ENCODE data around the gene RGS3. TPM values are rescaled to one million over a fixed set of nuclear protein-coding genes. Genes with fewer than 3 reads are reported as not detected.
A peak's percentile ranks its signal among the peaks of the same experiment; 100 is the strongest.

RGS3 gene
- total RNA-seq, 1 donor from 2014 or later: 15.0 TPM

DNA sequence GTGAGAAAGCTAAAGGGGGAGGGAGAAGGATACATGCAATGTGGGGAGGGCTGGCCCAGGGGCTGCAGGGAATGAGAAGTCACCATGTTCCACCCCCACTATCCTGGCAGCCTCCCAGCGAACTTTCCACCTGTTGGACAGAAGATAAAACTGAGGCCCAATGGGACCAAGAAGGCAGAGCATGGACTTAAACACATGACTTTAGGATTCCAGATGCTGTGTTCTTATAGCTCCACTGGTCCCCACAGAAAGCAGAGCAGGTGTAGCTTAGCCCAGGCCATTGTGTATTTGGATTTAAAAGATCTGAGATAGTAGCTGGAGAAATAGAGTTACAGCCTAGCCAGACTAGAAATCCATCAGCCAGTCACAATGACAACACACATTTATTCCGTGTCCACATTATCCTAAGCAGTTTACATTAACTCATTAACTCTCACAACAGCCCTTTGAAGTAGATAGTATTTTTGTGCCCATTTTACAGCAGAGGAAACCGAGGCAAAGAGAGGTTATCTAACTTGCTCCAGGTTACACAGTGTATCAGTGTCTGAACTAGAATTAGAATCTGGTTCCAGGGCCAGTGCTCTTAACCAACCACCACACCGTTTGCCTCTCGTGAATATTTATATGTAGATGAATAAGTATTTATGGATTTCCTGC, 121.0 kb downstream of the RGS3 start:
- H3K27ac Mint-ChIP-seq: no peak overlapping the region
- H3K9me3 Mint-ChIP-seq: no peaks in the 10 kb centered on the region
- intact Hi-C loops (cut with micrococcal nuclease): no loop called here
- ChIA-PET CTCF (interaction anchor here (0.7 to 10.9 kb wide), 2 partner anchors 73 to 135 kb away, joined by 3 to 321 read pairs; no protein-coding TSS in a partner anchor), POLR2A (no interaction called here)
- TF ChIP-seq, protein P1, sequence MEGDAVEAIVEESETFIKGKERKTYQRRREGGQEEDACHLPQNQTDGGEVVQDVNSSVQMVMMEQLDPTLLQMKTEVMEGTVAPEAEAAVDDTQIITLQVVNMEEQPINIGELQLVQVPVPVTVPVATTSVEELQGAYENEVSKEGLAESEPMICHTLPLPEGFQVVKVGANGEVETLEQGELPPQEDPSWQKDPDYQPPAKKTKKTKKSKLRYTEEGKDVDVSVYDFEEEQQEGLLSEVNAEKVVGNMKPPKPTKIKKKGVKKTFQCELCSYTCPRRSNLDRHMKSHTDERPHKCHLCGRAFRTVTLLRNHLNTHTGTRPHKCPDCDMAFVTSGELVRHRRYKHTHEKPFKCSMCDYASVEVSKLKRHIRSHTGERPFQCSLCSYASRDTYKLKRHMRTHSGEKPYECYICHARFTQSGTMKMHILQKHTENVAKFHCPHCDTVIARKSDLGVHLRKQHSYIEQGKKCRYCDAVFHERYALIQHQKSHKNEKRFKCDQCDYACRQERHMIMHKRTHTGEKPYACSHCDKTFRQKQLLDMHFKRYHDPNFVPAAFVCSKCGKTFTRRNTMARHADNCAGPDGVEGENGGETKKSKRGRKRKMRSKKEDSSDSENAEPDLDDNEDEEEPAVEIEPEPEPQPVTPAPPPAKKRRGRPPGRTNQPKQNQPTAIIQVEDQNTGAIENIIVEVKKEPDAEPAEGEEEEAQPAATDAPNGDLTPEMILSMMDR (IDR thresholded peaks at IDR 0.05): no peak
- H3K4me3 Mint-ChIP-seq: no peak overlapping the region
- peaks cover 45% of the 10 kb centered on the region for H3K36me3 Mint-ChIP-seq (ENCODE audit: low read depth)
- no peak for DNase-seq
- peaks cover 40% of the 10 kb centered on the region for H3K4me1 Mint-ChIP-seq
- H3K27me3 Mint-ChIP-seq: no peaks in the 10 kb centered on the region
- ATAC-seq (ENCODE audit: low read depth): no peak

DNA sequence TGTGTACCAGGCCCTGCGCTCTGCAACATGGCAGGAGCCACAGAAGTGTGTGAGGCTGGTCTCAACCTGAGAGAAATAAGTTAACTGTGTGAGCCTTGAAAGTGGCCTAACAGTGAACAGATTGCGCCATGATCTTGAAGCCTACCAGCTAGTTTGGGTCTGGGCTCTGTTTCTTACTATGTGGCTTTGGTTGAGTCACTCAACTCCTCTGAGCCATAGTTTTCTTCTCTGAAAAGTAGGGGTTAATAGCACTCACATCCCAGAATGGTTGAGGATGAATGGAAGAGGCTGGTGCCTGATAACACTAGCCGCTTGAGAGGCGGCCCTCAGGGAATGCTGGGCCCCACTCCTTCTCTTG, 121.5 kb downstream of the RGS3 start:
- CTCF ChIA-PET: interaction anchor here (0.7 to 10.9 kb wide), 3 partner anchors 72 to 139 kb away, joined by 3 to 321 read pairs (median 75); no protein-coding TSS in a partner anchor
- no peak for ATAC-seq (ENCODE audit: low read depth)
- POLR2A ChIA-PET: no interaction called here
- Mint-ChIP-seq H3K36me3 (ENCODE audit: low read depth) (peaks cover 45% of the 10 kb centered on the region), H3K27ac (no peak overlapping the region), H3K27me3 (no peaks in the 10 kb centered on the region), H3K4me3 (no peak overlapping the region), H3K4me1 (peaks cover 35% of the 10 kb centered on the region), H3K9me3 (no peaks in the 10 kb centered on the region)
- DNase-seq: no peak
- TF ChIP-seq, protein P1 (IDR thresholded peaks at IDR 0.05): no peak
- intact Hi-C loops (cut with micrococcal nuclease): no loop called here

DNA sequence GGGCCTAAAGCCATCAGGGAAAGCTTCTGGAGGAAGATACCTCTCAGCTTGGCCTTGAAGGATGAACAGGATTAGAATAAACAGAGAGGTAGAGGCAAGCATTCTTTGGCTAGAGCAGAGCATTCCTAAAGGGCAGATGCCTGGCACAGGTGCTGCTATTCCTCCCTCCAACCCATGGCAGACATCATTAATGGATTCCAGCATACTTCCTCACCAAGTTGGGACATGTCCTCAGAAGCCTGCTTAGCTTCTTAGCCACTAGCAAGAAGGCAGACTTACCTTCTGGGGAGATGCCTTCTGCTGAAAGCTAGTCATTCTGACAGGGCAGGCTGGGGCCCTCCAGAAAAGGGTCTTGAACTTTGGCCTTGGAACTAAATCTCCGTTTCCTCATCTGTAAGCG, 122.0 kb downstream of the RGS3 start:
- DNase-seq (no peak), ATAC-seq (ENCODE audit: low read depth) (no peak)
- H3K27ac Mint-ChIP-seq: no peak overlapping the region
- ChIA-PET POLR2A (no interaction called here), CTCF (interaction anchor here (6.1 to 10.9 kb wide), 2 partner anchors 72 to 139 kb away, joined by 75 to 321 read pairs; no protein-coding TSS in a partner anchor)
- peaks cover 45% of the 10 kb centered on the region for H3K36me3 Mint-ChIP-seq (ENCODE audit: low read depth)
- intact Hi-C loops (cut with micrococcal nuclease): no loop called here
- peaks cover 30% of the 10 kb centered on the region for H3K4me1 Mint-ChIP-seq
- TF ChIP-seq, protein P1 (IDR thresholded peaks at IDR 0.05): no peak
- H3K4me3 Mint-ChIP-seq: no peak overlapping the region
- no peaks in the 10 kb centered on the region for H3K9me3 Mint-ChIP-seq
- H3K27me3 Mint-ChIP-seq: no peaks in the 10 kb centered on the region

DNA sequence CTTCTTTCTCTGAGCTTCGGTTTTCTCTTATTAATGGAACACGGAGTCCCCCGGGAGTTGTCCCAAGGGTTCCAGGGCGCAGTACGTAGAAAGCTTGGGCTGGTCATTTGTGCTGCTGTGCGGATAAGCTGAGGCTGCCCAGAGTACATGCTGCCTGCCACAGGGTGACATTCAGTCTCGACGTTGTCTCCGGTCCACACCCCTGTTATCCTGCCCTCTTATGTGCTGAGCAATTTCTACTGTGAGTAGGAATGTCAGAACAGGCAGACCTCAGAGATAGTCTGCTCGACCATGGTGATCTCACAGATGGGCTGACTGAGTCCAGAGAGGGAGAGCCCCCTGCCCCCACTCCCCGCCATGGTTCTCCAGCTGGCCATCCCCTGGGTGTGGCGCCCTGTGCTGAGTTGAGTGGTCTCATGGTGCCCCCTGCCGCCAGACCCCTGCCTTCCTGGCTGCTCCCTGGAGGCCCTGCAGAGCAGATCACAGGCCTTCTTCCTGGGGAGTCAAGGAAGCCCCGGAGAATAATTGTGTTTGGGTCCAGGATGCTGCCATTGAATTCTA, 124.0 kb downstream of the RGS3 start:
- no peak overlapping the region for H3K27ac Mint-ChIP-seq
- TF ChIP-seq, protein P1 (IDR thresholded peaks at IDR 0.05): no peak
- H3K9me3 Mint-ChIP-seq: no peaks in the 10 kb centered on the region
- peaks cover 13% of the 10 kb centered on the region for H3K4me1 Mint-ChIP-seq
- intact Hi-C loops (cut with micrococcal nuclease): no loop called here
- no peaks in the 10 kb centered on the region for H3K27me3 Mint-ChIP-seq
- ATAC-seq (ENCODE audit: low read depth) (peak; percentile 51), DNase-seq (no peak)
- ChIA-PET POLR2A (no interaction called here), CTCF (interaction anchor here (0.9 to 10.9 kb wide), 4 partner anchors 70 to 313 kb away, joined by 3 to 321 read pairs (median 44); partner anchors contain the start of genes ALAD, CDC26 and PRPF4)
- H3K4me3 Mint-ChIP-seq: no peak overlapping the region
- H3K36me3 Mint-ChIP-seq (ENCODE audit: low read depth): peaks cover 46% of the 10 kb centered on the region

DNA sequence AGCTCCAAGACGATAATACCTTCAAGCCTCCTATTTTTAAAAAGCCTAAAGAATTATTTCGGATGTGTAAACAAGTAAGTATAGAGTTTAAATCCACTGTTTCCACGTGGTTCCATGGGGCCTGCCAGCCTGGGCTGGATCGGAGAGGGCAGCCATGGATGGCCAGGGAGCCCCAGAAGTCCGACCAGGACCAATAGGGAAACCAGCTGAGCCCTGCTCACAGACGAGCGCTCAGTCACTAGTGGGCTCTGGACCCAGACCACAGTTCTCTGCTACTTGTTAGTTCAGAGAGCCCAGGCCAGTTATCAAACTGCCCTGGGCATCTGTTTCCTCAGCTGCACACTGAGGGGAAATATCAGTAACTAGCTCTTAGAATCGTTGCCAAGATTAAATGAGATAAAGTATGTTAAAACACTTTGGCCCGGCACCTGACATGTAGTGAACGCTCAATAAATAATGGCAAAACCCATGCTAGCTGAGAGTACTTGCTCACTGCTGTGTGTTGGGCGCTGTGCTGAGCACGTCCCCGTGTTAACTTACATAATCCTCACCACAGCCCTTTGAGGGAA, 124.8 kb downstream of the RGS3 start:
- intact Hi-C loops (cut with micrococcal nuclease): no loop called here
- Mint-ChIP-seq H3K9me3 (no peaks in the 10 kb centered on the region), H3K27me3 (no peaks in the 10 kb centered on the region), H3K4me1 (peaks cover 11% of the 10 kb centered on the region), H3K4me3 (no peak overlapping the region), H3K27ac (no peak overlapping the region), H3K36me3 (ENCODE audit: low read depth) (peaks cover 48% of the 10 kb centered on the region)
- TF ChIP-seq, protein P1 (IDR thresholded peaks at IDR 0.05): no peak
- DNase-seq (no peak), ATAC-seq (ENCODE audit: low read depth) (no peak)
- POLR2A ChIA-PET: interaction anchor here (0.5 to 0.6 kb wide), 2 partner anchors 8 to 316 kb away, joined by 3 to 4 read pairs; no protein-coding TSS in a partner anchor
- CTCF ChIA-PET: interaction anchor here (0.9 to 10.9 kb wide), 7 partner anchors 8 to 316 kb away, joined by 3 to 321 read pairs (median 4); partner anchors contain the start of genes ALAD, CDC26 and PRPF4

Data from activated B cell treated with CpG ODN at 0.5 μM for 24 hours (primary cell).